GM23248 (cell line): Measurements from ENCODE around the gene FNDC3B. TPM values are rescaled to one million over a fixed set of nuclear protein-coding genes. Genes with fewer than 3 reads are reported as not detected.

Experiments used
- DNase-seq: peaks from one replicate; pipeline ENCODE4 v3.0.0-alpha.2; 2015
- H2AFZ ChIP-seq: fragments of 200-600 bp; sonication (generic); 2 replicates; pipeline ENCODE4 v1.6.1; 2016; ENCODE audit warnings: antibody characterized with exemption
- H3F3A ChIP-seq: fragments of 200-600 bp; sonication (generic); 2 replicates; pipeline ENCODE4 v1.6.1; 2016; ENCODE audit warnings: mild to moderate bottlenecking, antibody characterized with exemption, mixed run types; ENCODE audit not compliant: insufficient read depth
- H3K27ac ChIP-seq: fragments of 200-600 bp; sonication (generic); 2 replicates; pipeline ENCODE4 v1.5.1; 2016; ENCODE audit warnings: mild to moderate bottlenecking
- H3K27me3 ChIP-seq: fragments of 200-600 bp; sonication (generic); replicated peaks from 2 replicates; pipeline ENCODE4 v1.6.1; 2016; ENCODE audit warnings: mild to moderate bottlenecking; ENCODE audit not compliant: insufficient read depth
- H3K36me3 ChIP-seq: fragments of 200-600 bp; sonication (generic); 2 replicates; pipeline ENCODE4 v1.6.1; 2016; ENCODE audit warnings: low read depth, mild to moderate bottlenecking
- H3K4me1 ChIP-seq: fragments of 200-600 bp; sonication (generic); 2 replicates; pipeline ENCODE4 v1.6.1; 2016; ENCODE audit warnings: mild to moderate bottlenecking; ENCODE audit not compliant: insufficient read depth
- H3K4me2 ChIP-seq: fragments of 200-600 bp; sonication (generic); one replicate; pipeline ENCODE4 v1.6.1; 2016; ENCODE audit warnings: mild to moderate bottlenecking; ENCODE audit not compliant: unreplicated experiment
- H3K4me3 ChIP-seq: fragments of 200-600 bp; sonication (generic); 2 replicates; pipeline ENCODE4 v1.5.1; 2016; ENCODE audit warnings: mild to moderate bottlenecking
- H3K79me2 ChIP-seq: fragments of 200-600 bp; sonication (generic); 2 replicates; pipeline ENCODE4 v1.6.1; 2016; ENCODE audit warnings: mild to moderate bottlenecking; ENCODE audit not compliant: insufficient read depth
- H3K9ac ChIP-seq: fragments of 200-600 bp; sonication (generic); 2 replicates; pipeline ENCODE4 v1.6.1; 2016; ENCODE audit warnings: mild to moderate bottlenecking
- H3K9me2 ChIP-seq: fragments of 200-600 bp; sonication (generic); 2 replicates; pipeline ENCODE4 v1.6.1; 2016; ENCODE audit warnings: mixed run types, mild to moderate bottlenecking, moderate library complexity; ENCODE audit not compliant: insufficient read depth
- H3K9me3 ChIP-seq: fragments of 200-600 bp; sonication (generic); one replicate; pipeline ENCODE4 v1.6.1; 2017; ENCODE audit warnings: low read depth
- H4K20me1 ChIP-seq: fragments of 200-600 bp; sonication (generic); 2 replicates; pipeline ENCODE4 v1.6.0; 2016; ENCODE audit not compliant: insufficient read depth
- EZH2 ChIP-seq: fragments of 200-600 bp; sonication (generic); IDR thresholded peaks from 2 replicates; pipeline ENCODE4 v1.6.1; 2018; ENCODE audit warnings: antibody characterized with exemption, mild to moderate bottlenecking; ENCODE audit not compliant: insufficient read depth, poor library complexity, severe bottlenecking
- EZH2phosphoT487 ChIP-seq: fragments of 200-600 bp; sonication (generic); IDR thresholded peaks from 2 replicates; pipeline ENCODE4 v1.6.1; 2018; ENCODE audit warnings: antibody characterized with exemption, moderate library complexity, mild to moderate bottlenecking, low read depth; ENCODE audit not compliant: insufficient read depth
- WGBS, 2 experiments: methylation state at CpG; one replicate each; pipeline ENCODE4 v1.1.6; 2015 to 2017; ENCODE audit warnings: low lambda C conversion rate in 2 of 2, low coverage in 1 of 2; ENCODE audit errors: missing lambda C conversion rate in 2 of 2; 5-methylcytosine and 5-hydroxymethylcytosine counted together
- in situ Hi-C: fragments of 300-500 bp; cut with MboI; formaldehyde crosslinking; loops from 2 replicates; pipeline ENCODE4 v1.15.0; 2020
- polyA plus RNA-seq: library from polyadenylated mRNA; unstranded; fragments of >200 nt; fragmentation: Nextera tagmentation; extraction: Ambion mirVana; gene quantifications from 2 replicates; pipeline ENCODE4 v1.2.1, GENCODE V29; 2016
- total RNA-seq: library from RNA; depleted of rRNA; stranded (reverse); fragments of >200 nt; shearing (Covaris generic); gene quantifications from 2 replicates; pipeline ENCODE4 v1.2.3, GENCODE V29; 2014

The FNDC3B gene
- total and polyA plus RNA-seq, 2 experiments from 2014 or later: 85.5 to 123 TPM

- Histone ChIP-seq H3K4me2 (no peak overlapping the region), H3K4me1 (peaks cover 64% of the 10 kb centered on the region), H3K4me3 (no peak overlapping the region), H3K36me3 (0 out of 2 replicates have a peak, but pooled peaks cover 5% of the 10 kb centered on the region), H3K79me2 (peaks cover 96% of the 10 kb centered on the region), H3F3A (peaks cover 74% of the 10 kb centered on the region), H3K27me3 (no peaks in the 10 kb centered on the region), H3K9ac (no peak overlapping the region), H3K9me2 (no peaks in the 10 kb centered on the region), H3K27ac (0 out of 2 replicates have a peak overlapping the region, but pooled peaks have one; percentile 5), H3K9me3 (no peaks in the 10 kb centered on the region), H4K20me1 (peaks cover 12% of the 10 kb centered on the region), H2AFZ (no peak overlapping the region)
- no peak for DNase-seq
- 59 to 62% methylated on average over 5 of the region's 5 CpGs for WGBS, 2 experiments
- in situ Hi-C loops: no loop called here
- TF ChIP-seq EZH2phosphoT487 (no peak), EZH2 (no peak)
These were observed 111.7 kb downstream of the FNDC3B start for GRCh38 chr3:172150913-172151650.

- Histone ChIP-seq H3K36me3 (0 out of 2 replicates have a peak, but pooled peaks cover 5% of the 10 kb centered on the region), H3K27me3 (no peaks in the 10 kb centered on the region), H3K9me2 (no peaks in the 10 kb centered on the region), H4K20me1 (peaks cover 21% of the 10 kb centered on the region), H3K4me3 (no peak overlapping the region), H2AFZ (no peak overlapping the region), H3K79me2 (peaks cover 96% of the 10 kb centered on the region), H3K27ac (peak overlapping the region; percentile 97), H3K4me2 (peak overlapping the region; percentile 76), H3K4me1 (peaks cover 72% of the 10 kb centered on the region), H3F3A (peaks cover 79% of the 10 kb centered on the region), H3K9ac (peak overlapping the region; percentile 87), H3K9me3 (no peaks in the 10 kb centered on the region)
- in situ Hi-C loops: no loop called here
- no peak for DNase-seq
- no peak for TF ChIP-seq EZH2
- TF ChIP-seq EZH2phosphoT487: no peak
- WGBS, 2 experiments: 79 to 80% methylated on average over 14 of the region's 14 CpGs
These were observed 112.6 kb downstream of the FNDC3B start for GRCh38 chr3:172151651-172152649.

DNA sequence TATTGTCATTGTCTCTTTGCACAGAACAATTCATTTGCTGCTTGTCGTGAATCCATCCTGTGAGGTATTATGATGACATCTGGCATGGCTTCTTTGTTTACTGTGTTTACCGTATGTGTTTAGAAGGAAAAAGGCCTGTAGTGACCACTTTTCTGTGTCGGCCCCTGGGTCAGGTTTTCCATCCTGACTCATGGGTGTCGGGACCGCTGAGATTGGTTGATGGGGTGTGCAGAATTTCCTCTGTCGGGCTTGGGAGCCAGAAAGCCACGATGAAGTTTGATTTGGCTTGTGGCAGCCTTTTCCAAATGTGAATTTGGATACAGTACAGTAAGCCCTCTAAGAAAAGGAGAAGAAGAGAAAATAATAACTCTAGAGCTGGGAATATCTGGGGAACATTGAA lies 113.5 kb downstream of the FNDC3B start:
- H3K79me2 ChIP-seq: peaks cover 96% of the 10 kb centered on the region
- H3K4me1 ChIP-seq: peaks cover 82% of the 10 kb centered on the region
- DNase-seq: peak; percentile 87
- no peaks in the 10 kb centered on the region for H3K27me3 ChIP-seq
- no peak overlapping the region for H2AFZ ChIP-seq
- peak overlapping the region; percentile 97 for H3K27ac ChIP-seq
- peaks cover 24% of the 10 kb centered on the region for H4K20me1 ChIP-seq
- peaks cover 81% of the 10 kb centered on the region for H3F3A ChIP-seq
- in situ Hi-C loops: no loop called here
- TF ChIP-seq EZH2phosphoT487: no peak
- TF ChIP-seq EZH2: no peak
- H3K36me3 ChIP-seq: 0 out of 2 replicates have a peak, but pooled peaks cover 5% of the 10 kb centered on the region
- WGBS, 2 experiments: 1 to 2% methylated on average over 7 of the region's 7 CpGs
- H3K4me3 ChIP-seq: peak overlapping the region; percentile 45
- peak overlapping the region; percentile 87 for H3K9ac ChIP-seq
- H3K4me2 ChIP-seq: peak overlapping the region; percentile 76
- no peaks in the 10 kb centered on the region for H3K9me3 ChIP-seq
- no peaks in the 10 kb centered on the region for H3K9me2 ChIP-seq

DNA sequence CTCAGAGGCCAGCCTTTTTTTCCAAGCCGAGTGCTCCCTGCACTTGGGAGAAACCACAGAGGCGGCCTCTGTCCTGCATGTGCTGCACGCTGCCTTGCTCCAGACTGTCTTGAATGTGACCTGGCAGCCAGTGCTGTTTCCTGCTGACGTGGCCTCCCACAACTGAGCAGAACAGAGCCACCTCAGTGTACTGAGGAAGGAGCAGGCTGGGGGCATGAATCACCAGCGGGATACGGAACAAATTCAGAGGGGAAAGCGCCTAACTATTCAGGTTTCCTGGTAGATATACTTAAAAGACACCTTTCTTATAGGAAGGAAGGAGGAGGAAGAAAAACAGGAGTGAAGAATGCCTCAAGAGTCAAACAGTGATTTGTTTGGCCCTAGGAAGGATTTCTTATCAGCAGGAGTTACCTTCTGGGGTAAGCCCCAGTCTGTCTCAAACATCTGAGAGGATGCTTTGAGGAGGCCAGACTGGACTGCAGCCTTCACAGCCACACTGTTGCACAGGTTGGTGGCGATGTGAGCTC lies 114.0 kb downstream of the FNDC3B start:
- TF ChIP-seq EZH2phosphoT487 (no peak), EZH2 (no peak)
- no peaks in the 10 kb centered on the region for H3K27me3 ChIP-seq
- H2AFZ ChIP-seq: no peak overlapping the region
- peaks cover 77% of the 10 kb centered on the region for H3K4me1 ChIP-seq
- H3K4me2 ChIP-seq: peak overlapping the region; percentile 76
- peak overlapping the region; percentile 45 for H3K4me3 ChIP-seq
- H3K9ac ChIP-seq: peak overlapping the region; percentile 87
- H3K9me2 ChIP-seq: no peaks in the 10 kb centered on the region
- 0 out of 2 replicates have a peak, but pooled peaks cover 5% of the 10 kb centered on the region for H3K36me3 ChIP-seq
- H3K27ac ChIP-seq: peak overlapping the region; percentile 97
- DNase-seq: peak; percentile 99
- 7 to 13% methylated on average over 8 of the region's 8 CpGs for WGBS, 2 experiments
- peaks cover 96% of the 10 kb centered on the region for H3K79me2 ChIP-seq
- peaks cover 82% of the 10 kb centered on the region for H3F3A ChIP-seq
- in situ Hi-C loops: no loop called here
- peaks cover 25% of the 10 kb centered on the region for H4K20me1 ChIP-seq
- no peaks in the 10 kb centered on the region for H3K9me3 ChIP-seq
